OCI-LY3 (cell line): Measurements from ENCODE around the gene CDON.
"Not testable (repeated sequence)": the region's sequence is repeated elsewhere in the genome, so short reads cannot be mapped to it uniquely, and the experiment has no call there.

Experiments used
- H2AFZ ChIP-seq: fragments of 200-600, 300-600 bp; shearing (Covaris generic); 2 replicates; pipeline ENCODE4 v1.6.0; 2014; ENCODE audit warnings: antibody characterized with exemption, low read depth, low read length
- H3K27ac ChIP-seq: fragments of 200-600, 300-600 bp; sonication (generic); 2 replicates; pipeline ENCODE4 v1.5.1; 2014; ENCODE audit warnings: mild to moderate bottlenecking, low read length, moderate library complexity, mixed read lengths
- H3K27me3 ChIP-seq: fragments of 200-600, 300-600 bp; sonication (generic); 2 replicates; pipeline ENCODE4 v1.6.1; 2014; ENCODE audit warnings: low read depth, low read length, mixed read lengths
- H3K36me3 ChIP-seq: fragments of 200-600, 300-600 bp; sonication (generic); replicated peaks from 2 replicates; pipeline ENCODE3; 2014; ENCODE audit warnings: low read depth, low read length, mixed read lengths
- H3K4me1 ChIP-seq: fragments of 300-600, 200-600 bp; sonication (generic); 2 replicates; pipeline ENCODE4 v1.6.1; 2014; ENCODE audit warnings: low read length, mixed read lengths
- H3K4me2 ChIP-seq: fragments of 200-600, 300-600 bp; sonication (generic); 2 replicates; pipeline ENCODE4 v1.6.1; 2014; ENCODE audit warnings: low read length, mixed read lengths
- H3K4me3 ChIP-seq: fragments of 300-600, 200-600 bp; sonication (generic); 2 replicates; pipeline ENCODE4 v1.5.1; 2014; ENCODE audit warnings: antibody characterized with exemption, mild to moderate bottlenecking, low read length, moderate library complexity
- H3K79me2 ChIP-seq: fragments of 300-600, 200-600 bp; shearing (Covaris generic); 2 replicates; pipeline ENCODE4 v1.6.1; 2014; ENCODE audit warnings: mild to moderate bottlenecking, low read length, mixed read lengths
- H3K9ac ChIP-seq: fragments of 300-600, 200-600 bp; shearing (Covaris generic); 2 replicates; pipeline ENCODE4 v1.6.0; 2014; ENCODE audit warnings: mild to moderate bottlenecking, low read length, moderate library complexity
- H3K9me3 ChIP-seq: fragments of 200-600, 300-600 bp; shearing (Covaris generic); 2 replicates; pipeline ENCODE4 v1.6.1; 2014; ENCODE audit warnings: low read length, mixed read lengths; ENCODE audit not compliant: insufficient read depth
- H4K20me1 ChIP-seq: fragments of 200-600, 300-600 bp; sonication (generic); 2 replicates; pipeline ENCODE4 v1.6.1; 2016; ENCODE audit warnings: low read length, mixed read lengths; ENCODE audit not compliant: insufficient read depth
- EZH2phosphoT487 ChIP-seq: fragments of 200-600 bp; shearing (Covaris generic); IDR thresholded peaks from 2 replicates; pipeline ENCODE4 v1.6.1; 2018; ENCODE audit warnings: antibody characterized with exemption, mixed run types, low read depth
- TF ChIP-seq, protein P1 (sequence below): fragments of 200-600, 300-600 bp; sonication (generic); IDR thresholded peaks from 2 replicates; pipeline ENCODE4 v1.5.1; 2014; ENCODE audit warnings: antibody characterized with exemption, low read length, low read depth

CDON gene

DNA sequence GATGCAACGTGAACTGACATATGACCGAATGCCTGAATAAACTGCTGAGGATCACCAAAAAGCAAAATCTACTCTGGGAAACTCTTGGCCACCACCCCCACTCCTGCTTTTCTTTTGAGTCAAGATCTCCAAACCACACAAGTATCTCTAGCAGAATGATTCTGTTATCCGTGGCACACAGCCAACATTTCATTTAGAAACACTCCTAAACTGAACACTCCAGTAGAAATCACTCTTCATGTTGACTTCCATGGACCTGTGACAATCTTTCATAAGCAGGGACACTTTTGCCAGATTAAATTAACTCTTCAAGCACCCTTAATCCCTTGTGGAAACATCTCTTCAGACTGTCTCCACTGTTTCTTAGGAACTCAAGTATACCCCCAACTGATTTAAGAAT, 72.4 kb downstream of the CDON start:
- H3K27me3 ChIP-seq, result no peaks in the 10 kb centered on the region
- peaks cover 13% of the 10 kb centered on the region for H3K4me1 ChIP-seq
- no peak overlapping the region for H3K4me3 ChIP-seq
- no peak overlapping the region for H3K4me2 ChIP-seq
- H3K79me2 ChIP-seq, result no peaks in the 10 kb centered on the region
- no peak overlapping the region for H3K9ac ChIP-seq
- no peaks in the 10 kb centered on the region for H4K20me1 ChIP-seq
- no peaks in the 10 kb centered on the region for H3K9me3 ChIP-seq
- TF ChIP-seq EZH2phosphoT487, result no peak
- TF ChIP-seq, protein P1, sequence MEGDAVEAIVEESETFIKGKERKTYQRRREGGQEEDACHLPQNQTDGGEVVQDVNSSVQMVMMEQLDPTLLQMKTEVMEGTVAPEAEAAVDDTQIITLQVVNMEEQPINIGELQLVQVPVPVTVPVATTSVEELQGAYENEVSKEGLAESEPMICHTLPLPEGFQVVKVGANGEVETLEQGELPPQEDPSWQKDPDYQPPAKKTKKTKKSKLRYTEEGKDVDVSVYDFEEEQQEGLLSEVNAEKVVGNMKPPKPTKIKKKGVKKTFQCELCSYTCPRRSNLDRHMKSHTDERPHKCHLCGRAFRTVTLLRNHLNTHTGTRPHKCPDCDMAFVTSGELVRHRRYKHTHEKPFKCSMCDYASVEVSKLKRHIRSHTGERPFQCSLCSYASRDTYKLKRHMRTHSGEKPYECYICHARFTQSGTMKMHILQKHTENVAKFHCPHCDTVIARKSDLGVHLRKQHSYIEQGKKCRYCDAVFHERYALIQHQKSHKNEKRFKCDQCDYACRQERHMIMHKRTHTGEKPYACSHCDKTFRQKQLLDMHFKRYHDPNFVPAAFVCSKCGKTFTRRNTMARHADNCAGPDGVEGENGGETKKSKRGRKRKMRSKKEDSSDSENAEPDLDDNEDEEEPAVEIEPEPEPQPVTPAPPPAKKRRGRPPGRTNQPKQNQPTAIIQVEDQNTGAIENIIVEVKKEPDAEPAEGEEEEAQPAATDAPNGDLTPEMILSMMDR, result no peak
- H2AFZ ChIP-seq, result no peak overlapping the region
- no peak overlapping the region for H3K27ac ChIP-seq
- H3K36me3 ChIP-seq, result no peaks in the 10 kb centered on the region

DNA sequence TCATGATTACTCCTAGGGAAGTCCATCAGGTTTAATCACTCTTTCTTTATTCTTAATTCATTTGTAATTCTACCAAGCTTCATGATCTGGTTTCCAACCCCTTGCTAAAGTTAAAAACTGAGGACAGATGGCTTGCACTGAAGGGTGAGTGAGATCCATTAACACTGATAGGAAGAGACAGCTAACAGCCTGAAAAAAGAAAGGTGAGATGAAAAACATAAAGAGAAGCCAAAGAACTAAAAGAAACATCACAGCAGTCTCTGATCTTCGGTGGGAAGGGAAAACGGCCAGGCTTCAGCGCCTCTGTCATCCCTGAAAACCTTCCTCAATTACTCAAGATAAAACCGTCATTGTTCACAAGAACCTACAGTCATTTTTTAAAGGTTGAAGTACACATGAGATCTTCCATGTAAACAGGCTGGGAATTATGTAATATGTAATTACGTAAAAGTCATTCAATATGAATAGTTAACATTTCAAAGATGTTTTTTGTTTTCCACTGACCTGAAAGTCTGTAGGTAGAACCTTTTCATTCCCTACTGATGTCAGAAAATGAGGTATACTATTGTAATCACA, 75.5 kb downstream of the CDON start:
- Histone ChIP-seq H3K4me1 (peaks cover 13% of the 10 kb centered on the region), H3K36me3 (no peaks in the 10 kb centered on the region)
- TF ChIP-seq EZH2phosphoT487, result no peak
- TF ChIP-seq, protein P1, result no peak

DNA sequence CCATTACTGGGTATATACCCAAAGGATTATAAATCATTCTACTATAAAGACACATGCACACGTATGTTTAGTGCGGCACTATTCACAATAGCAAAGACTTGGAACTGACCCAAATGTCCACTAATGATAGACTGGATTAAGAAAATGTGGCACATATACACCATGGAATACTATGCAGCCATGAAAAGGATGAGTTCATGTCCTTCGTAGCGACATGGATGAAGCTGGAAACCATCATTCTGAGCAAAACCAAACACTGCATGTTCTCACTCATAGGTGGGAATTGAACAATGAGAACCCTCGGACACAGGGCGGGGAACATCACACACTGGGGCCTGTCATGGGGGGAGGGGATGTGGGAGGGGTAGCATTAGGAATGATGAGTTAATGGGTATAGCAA, 76.7 kb downstream of the CDON start:
- H3K4me1 ChIP-seq, result peaks cover 13% of the 10 kb centered on the region
- H3K4me2 ChIP-seq, H3K36me3 ChIP-seq, H3K27me3 ChIP-seq, H3K79me2 ChIP-seq, H3K9ac ChIP-seq, H4K20me1 ChIP-seq, H2AFZ ChIP-seq, H3K27ac ChIP-seq, H3K4me3 ChIP-seq, H3K9me3 ChIP-seq: not testable (repeated sequence)

More for the DNA sequence above, 75.5 kb downstream of the CDON start:
- Histone ChIP-seq H3K4me2 (no peak overlapping the region), H3K9me3 (no peaks in the 10 kb centered on the region), H4K20me1 (no peaks in the 10 kb centered on the region), H3K9ac (no peak overlapping the region), H2AFZ (no peak overlapping the region), H3K27ac (no peak overlapping the region), H3K79me2 (no peaks in the 10 kb centered on the region), H3K4me3 (no peak overlapping the region), H3K27me3 (no peaks in the 10 kb centered on the region)

DNA sequence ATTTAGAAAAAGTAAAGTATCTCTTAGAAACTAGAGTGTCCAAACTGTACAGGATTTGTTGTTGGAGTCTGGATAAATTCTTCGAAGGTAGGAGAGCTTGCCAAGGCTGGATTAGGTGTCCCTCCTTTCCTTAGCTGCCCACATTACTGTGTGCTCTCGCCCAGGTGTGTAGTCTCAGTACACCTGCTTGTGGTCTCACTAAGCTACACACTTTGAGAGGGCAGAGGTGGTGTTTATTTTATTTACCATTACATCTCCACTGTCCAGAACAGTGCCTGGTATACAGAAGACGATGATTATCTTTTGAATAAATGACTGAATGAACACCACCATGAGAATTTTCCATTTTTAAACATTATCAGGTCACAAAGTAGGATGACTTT, 80.3 kb downstream of the CDON start:
- H3K9me3 ChIP-seq, result no peaks in the 10 kb centered on the region
- TF ChIP-seq EZH2phosphoT487, result no peak
- TF ChIP-seq, protein P1, result no peak
- no peaks in the 10 kb centered on the region for H3K27me3 ChIP-seq
- H3K4me2 ChIP-seq, result no peak overlapping the region
- H3K79me2 ChIP-seq, result no peaks in the 10 kb centered on the region
- H3K4me3 ChIP-seq, result no peak overlapping the region
- no peaks in the 10 kb centered on the region for H4K20me1 ChIP-seq
- no peak overlapping the region for H3K27ac ChIP-seq
- H2AFZ ChIP-seq, result no peak overlapping the region
- peaks cover 9% of the 10 kb centered on the region for H3K4me1 ChIP-seq
- H3K36me3 ChIP-seq, result no peaks in the 10 kb centered on the region
- H3K9ac ChIP-seq, result no peak overlapping the region

DNA sequence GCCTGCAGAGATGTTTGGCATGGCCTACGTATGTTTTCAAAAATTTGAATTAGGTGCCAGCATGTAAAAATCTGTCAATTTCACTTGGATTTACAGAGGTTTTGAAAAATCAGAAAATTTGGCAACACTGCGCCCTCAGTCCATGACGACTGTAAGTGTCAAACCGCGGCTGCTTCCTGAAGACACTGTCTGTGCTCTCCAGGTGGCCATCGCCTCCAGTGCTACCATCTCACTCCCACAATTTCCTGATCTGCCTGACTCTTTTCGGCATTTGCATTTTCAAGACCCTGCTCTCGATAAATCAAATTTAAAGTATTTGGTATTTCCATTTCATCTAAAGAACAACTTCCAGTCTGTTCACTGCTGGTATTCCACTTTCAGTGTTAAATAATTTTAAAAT, 82.2 kb downstream of the CDON start:
- Histone ChIP-seq H3K9ac (no peak overlapping the region), H3K4me3 (no peak overlapping the region), H3K4me2 (no peak overlapping the region), H4K20me1 (no peaks in the 10 kb centered on the region; the same call in 1 of the 2 replicates), H3K36me3 (no peaks in the 10 kb centered on the region), H3K79me2 (no peaks in the 10 kb centered on the region), H3K9me3 (no peaks in the 10 kb centered on the region), H2AFZ (no peak overlapping the region), H3K4me1 (peaks cover 9% of the 10 kb centered on the region), H3K27me3 (no peaks in the 10 kb centered on the region), H3K27ac (no peak overlapping the region)
- TF ChIP-seq, protein P1, result no peak
- TF ChIP-seq EZH2phosphoT487, result no peak
